Prostate gland (tissue), 2 donors: ENCODE results near the gene RALGPS1.

Source experiments
- POLR2A ChIP-seq: fragments of 450-650 bp; IDR thresholded peaks from one replicate; pipeline ENCODE4 v1.6.1; 2016; ENCODE audit warnings: antibody characterized with exemption, mild to moderate bottlenecking
- POLR2AphosphoS5 ChIP-seq: sonication (generic); formaldehyde crosslinking; IDR thresholded peaks from one replicate; pipeline ENCODE4 v1.6.1; 2017; ENCODE audit warnings: antibody characterized with exemption
- TF ChIP-seq, protein P1 (sequence below), 4 experiments: fragments of 200-600 bp in 2 of 4; fragments of 450-650 bp in 2 of 4; sonication (generic) in 2 of 4; IDR thresholded peaks; 1 replicate in 3 of 4; 2 replicates in 1 of 4; pipeline ENCODE4 v1.5.1; 2016 to 2019; ENCODE audit warnings: antibody characterized with exemption in 4 of 4, mild to moderate bottlenecking in 2 of 4, moderate library complexity in 2 of 4

DNA sequence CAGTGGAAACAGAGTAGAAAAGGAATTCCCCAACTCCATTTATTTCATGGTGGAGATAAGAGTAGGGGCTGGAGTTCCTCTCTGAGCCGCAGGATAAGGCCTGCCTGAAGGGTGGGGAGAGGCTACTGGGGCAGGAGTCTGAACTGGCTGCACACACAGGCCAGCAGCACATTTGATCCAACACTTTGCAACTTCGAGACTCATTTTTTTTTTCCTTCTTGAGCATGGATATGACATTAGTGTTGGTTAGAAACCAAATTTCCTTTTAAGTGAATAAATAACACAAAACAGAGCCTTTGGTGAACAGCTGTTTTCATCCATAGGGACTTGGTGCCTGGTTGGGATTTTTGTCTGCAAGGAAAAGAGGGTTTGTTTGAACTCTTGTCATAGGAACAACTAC, 76.6 kb downstream of the RALGPS1 start:
- TF ChIP-seq, protein P1, sequence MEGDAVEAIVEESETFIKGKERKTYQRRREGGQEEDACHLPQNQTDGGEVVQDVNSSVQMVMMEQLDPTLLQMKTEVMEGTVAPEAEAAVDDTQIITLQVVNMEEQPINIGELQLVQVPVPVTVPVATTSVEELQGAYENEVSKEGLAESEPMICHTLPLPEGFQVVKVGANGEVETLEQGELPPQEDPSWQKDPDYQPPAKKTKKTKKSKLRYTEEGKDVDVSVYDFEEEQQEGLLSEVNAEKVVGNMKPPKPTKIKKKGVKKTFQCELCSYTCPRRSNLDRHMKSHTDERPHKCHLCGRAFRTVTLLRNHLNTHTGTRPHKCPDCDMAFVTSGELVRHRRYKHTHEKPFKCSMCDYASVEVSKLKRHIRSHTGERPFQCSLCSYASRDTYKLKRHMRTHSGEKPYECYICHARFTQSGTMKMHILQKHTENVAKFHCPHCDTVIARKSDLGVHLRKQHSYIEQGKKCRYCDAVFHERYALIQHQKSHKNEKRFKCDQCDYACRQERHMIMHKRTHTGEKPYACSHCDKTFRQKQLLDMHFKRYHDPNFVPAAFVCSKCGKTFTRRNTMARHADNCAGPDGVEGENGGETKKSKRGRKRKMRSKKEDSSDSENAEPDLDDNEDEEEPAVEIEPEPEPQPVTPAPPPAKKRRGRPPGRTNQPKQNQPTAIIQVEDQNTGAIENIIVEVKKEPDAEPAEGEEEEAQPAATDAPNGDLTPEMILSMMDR (IDR thresholded peaks at IDR 0.05): no peak
- no peak for TF ChIP-seq POLR2A
- TF ChIP-seq POLR2AphosphoS5: no peak
